GM10266 (cell line): ENCODE measurements around the gene TMEM256.

ENCODE experiments used
- DNase-seq: peaks from one replicate; pipeline ENCODE4 v3.0.0; 2012; ENCODE audit errors: extremely low spot score
- TF ChIP-seq, protein P1 (sequence below): IDR thresholded peaks from 2 replicates; pipeline ENCODE4 v1.5.1; 2012; ENCODE audit warnings: mild to moderate bottlenecking, low read depth; ENCODE audit not compliant: control insufficient read depth, insufficient read depth; ENCODE audit errors: missing control alignments

The TMEM256 gene

GRCh38 chr17:7421186-7421585, 17.3 kb upstream of the TMEM256 start:
- no peak for DNase-seq
- TF ChIP-seq, protein P1, sequence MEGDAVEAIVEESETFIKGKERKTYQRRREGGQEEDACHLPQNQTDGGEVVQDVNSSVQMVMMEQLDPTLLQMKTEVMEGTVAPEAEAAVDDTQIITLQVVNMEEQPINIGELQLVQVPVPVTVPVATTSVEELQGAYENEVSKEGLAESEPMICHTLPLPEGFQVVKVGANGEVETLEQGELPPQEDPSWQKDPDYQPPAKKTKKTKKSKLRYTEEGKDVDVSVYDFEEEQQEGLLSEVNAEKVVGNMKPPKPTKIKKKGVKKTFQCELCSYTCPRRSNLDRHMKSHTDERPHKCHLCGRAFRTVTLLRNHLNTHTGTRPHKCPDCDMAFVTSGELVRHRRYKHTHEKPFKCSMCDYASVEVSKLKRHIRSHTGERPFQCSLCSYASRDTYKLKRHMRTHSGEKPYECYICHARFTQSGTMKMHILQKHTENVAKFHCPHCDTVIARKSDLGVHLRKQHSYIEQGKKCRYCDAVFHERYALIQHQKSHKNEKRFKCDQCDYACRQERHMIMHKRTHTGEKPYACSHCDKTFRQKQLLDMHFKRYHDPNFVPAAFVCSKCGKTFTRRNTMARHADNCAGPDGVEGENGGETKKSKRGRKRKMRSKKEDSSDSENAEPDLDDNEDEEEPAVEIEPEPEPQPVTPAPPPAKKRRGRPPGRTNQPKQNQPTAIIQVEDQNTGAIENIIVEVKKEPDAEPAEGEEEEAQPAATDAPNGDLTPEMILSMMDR = no peak

DNA sequence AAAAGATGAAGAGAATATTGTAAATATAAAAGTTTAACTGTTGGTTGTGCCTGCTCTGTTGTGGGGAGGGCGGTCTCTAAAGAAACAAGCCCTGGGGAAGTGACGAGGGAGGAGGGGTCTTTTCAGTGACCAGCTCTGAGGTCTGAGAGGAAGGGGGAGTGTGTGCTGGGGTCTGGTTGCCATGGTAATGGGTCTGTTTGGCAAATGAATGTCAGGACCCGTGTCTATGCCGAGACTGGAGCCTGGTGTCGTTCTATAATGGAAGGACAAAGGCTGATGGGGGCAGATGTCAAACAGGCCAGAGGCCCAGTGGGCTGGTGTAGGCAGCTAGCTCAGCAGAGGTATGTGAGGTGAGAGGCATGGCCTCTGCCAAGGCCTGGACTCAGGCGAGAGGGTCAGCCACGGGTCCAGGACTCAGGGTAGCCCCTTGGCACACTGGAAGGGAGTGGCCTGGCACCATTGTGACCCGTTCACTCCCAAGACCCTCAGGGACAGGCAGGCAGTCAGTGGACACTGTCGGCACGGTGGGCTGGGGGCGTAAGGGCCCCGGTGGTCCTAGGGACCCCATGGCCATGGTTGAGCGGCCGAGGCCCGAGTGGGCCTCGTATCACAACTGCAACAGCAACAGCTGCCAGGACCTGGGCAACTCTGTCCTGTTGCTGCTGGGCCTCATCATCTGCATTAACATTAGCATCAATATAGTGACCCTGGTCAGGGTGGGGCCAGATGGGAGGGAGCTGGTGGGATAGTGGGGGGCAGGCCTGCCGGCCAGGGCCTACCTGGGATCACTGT, 16.1 kb upstream of the TMEM256 start, which contains the start of gene SPEM1:
TSS of gene SPEM1 (plus strand) at position 506 of the 792 bp plus-strand sequence. CDS start at position 567, 61 bp downstream.
- TF ChIP-seq, protein P1 = no peak
- DNase-seq = no peak

DNA sequence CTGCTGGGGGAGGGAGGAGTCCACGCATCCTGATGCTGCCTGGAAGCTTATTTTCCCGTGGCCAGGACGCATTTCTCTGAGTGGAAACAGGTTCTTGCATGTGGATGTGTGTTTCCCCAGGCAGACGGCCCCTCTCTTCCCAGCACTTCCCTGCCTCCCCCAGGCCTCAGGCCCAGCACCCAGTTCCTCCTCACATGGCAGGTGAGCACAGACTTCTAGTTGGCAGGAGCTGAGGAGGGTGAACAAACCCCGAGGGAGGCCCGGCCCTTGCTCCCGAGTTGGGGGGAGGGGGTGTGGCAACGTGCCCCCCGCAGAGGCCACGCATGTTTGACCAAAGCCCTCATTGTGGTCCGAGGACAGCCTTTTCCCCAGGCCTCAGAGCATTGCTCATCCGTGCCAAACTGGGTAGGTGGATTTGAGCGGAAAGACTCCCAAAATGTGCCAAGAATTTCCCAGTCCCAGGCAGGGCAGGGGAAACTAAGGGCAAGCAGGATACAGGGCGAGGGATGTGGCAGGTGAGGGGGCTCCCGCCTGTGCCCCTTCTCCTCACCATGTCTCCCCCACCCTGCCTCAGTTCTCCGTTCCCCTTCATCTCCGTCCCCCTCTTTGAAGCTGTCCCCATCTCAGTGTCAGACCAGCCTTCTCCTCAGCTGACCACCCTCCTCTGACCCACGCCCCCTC, 14.7 kb upstream of the TMEM256 start:
- no peak for DNase-seq
- TF ChIP-seq, protein P1 = no peak

DNA sequence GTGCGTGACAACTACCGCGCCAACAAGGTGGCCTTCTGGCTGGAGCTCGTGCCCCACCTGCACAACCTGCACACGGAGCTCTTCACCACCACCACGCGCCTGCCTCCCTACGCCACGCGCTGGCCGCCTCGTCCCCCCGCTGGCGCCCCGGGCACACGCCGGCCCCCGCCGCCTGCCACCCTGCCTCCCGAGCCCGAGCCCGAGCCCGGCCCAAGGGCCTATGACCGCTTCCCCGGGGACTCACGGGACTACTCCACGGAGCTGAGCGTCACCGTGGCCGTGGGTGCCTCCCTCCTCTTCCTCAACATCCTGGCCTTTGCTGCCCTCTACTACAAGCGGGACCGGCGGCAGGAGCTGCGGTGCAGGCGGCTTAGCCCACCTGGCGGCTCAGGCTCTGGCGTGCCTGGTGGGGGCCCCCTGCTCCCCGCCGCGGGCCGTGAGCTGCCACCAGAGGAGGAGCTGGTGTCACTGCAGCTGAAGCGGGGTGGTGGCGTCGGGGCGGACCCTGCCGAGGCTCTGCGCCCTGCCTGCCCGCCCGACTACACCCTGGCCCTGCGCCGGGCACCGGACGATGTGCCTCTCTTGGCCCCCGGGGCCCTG, 13.3 kb upstream of the TMEM256 start:
- DNase-seq = no peak
- TF ChIP-seq, protein P1 = no peak

DNA sequence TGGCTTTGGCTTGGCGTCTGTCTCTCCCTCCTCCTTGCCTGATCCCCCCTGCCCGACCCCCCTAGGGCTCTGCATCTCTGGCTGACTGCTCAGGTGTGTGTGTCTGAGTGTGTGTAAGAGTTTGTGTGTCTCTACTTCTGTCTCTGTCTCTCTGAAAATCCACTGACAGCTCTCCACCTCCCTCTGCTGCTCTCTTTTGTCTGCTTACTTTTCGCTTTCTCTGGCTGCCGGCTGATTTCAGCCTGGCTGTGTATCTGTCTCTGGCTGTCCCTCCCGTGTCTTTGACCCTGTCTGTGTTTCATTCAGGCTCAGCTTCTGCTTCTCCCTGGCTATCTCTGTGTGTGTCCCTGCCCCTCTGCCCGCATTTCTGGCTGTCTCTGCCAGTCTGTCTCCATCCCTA, 12.4 kb upstream of the TMEM256 start:
- DNase-seq = no peak
- TF ChIP-seq, protein P1 = peak; percentile 15

- TF ChIP-seq, protein P1 = no peak
- DNase-seq = no peak
Observed at GRCh38 chr17:7415784-7416183, 11.9 kb upstream of the TMEM256 start.
